AG09309 (cell line): Measurements from ENCODE around the gene TMF1.

Source experiments
- DNase-seq: peaks from one replicate; pipeline ENCODE4 v3.0.0-alpha.2; 2010; ENCODE audit warnings: low read depth
- H3K4me3 ChIP-seq: 2 replicates; pipeline ENCODE4 v1.5.1; 2011; ENCODE audit warnings: mild to moderate bottlenecking, low read depth, low read length, moderate library complexity; ENCODE audit not compliant: control insufficient read depth
- CTCF ChIP-seq: IDR thresholded peaks from 2 replicates; pipeline ENCODE4 v1.5.1; 2011; ENCODE audit warnings: mild to moderate bottlenecking, low read depth, low read length, inconsistent platforms; ENCODE audit not compliant: insufficient read depth, control insufficient read depth; ENCODE audit errors: missing control alignments

Gene TMF1

DNA sequence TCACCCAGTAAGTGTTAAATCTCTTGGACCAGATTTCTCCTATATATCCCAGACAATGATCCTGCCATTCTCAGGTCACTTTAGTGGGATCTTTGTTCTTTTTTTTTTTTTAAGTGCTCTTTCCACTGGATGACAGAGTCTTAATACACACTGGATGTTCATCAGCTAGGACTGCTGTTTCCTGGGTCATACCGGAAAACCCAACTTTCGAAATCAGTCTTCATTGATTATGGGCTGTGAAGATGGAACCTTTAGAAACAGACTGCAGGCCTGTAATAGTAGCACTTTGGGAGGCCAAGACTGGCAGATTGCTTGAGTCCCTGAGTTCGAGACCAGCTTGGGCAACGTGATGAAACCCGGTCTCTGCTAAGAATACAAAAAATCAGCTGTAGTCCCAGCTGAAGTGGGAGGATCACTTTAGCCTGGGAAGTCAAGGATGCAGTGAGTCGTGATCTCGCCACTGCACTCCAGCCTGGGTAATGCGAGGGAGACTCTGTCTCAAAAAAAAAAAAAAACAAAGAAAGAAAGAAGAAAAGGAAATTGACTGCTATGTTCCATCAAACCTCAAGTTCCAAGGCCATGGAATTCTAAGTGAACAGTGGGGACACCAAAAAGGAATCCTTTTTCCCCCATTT, 40.9 kb downstream of the TMF1 start:
- H3K4me3 ChIP-seq = no peak overlapping the region
- DNase-seq = no peak
- TF ChIP-seq CTCF = no peak

GRCh38 chr3:69009559-69010410, 42.3 kb downstream of the TMF1 start:
- DNase-seq = peak; percentile 93
- TF ChIP-seq CTCF = no peak
- no peak overlapping the region for H3K4me3 ChIP-seq

GRCh38 chr3:69008980-69009379, 43.2 kb downstream of the TMF1 start:
- H3K4me3 ChIP-seq = no peak overlapping the region
- no peak for DNase-seq
- TF ChIP-seq CTCF = no peak

GRCh38 chr3:69005791-69006482, 46.2 kb downstream of the TMF1 start:
- no peak for DNase-seq
- no peak for TF ChIP-seq CTCF
- H3K4me3 ChIP-seq = no peak overlapping the region

GRCh38 chr3:69005071-69005790, 46.9 kb downstream of the TMF1 start:
- no peak overlapping the region for H3K4me3 ChIP-seq
- no peak for DNase-seq
- TF ChIP-seq CTCF = no peak

DNA sequence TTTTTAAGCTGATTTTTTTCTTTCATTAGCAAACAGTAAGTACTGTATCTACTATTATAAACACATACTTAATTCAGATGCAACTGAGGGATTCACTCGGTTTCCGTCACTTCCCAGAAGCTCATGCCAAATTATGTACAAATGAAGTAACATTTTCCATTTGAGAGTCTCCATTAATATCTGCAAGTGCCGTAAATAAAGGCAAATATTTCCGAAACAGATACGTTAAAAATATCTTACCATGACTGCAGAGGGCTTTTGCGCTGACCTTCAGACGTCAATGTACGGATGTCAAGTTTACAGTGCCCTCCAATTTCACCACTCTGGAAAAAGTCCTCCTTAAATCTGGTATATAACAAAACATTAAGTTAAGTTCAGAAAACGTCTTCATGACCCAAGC, 48.0 kb downstream of the TMF1 start:
- DNase-seq = no peak
- no peak overlapping the region for H3K4me3 ChIP-seq
- TF ChIP-seq CTCF = no peak
